SW 1271 (cell line): ENCODE measurements around the gene U2AF2.
A peak's percentile ranks its signal among the peaks of the same experiment; 100 is the strongest.

Experiments used
- DNase-seq, 2 experiments: peaks; one replicate each; lab custom pipeline; 2025; lab: John Stamatoyannopoulos, UW

U2AF2 gene

DNA sequence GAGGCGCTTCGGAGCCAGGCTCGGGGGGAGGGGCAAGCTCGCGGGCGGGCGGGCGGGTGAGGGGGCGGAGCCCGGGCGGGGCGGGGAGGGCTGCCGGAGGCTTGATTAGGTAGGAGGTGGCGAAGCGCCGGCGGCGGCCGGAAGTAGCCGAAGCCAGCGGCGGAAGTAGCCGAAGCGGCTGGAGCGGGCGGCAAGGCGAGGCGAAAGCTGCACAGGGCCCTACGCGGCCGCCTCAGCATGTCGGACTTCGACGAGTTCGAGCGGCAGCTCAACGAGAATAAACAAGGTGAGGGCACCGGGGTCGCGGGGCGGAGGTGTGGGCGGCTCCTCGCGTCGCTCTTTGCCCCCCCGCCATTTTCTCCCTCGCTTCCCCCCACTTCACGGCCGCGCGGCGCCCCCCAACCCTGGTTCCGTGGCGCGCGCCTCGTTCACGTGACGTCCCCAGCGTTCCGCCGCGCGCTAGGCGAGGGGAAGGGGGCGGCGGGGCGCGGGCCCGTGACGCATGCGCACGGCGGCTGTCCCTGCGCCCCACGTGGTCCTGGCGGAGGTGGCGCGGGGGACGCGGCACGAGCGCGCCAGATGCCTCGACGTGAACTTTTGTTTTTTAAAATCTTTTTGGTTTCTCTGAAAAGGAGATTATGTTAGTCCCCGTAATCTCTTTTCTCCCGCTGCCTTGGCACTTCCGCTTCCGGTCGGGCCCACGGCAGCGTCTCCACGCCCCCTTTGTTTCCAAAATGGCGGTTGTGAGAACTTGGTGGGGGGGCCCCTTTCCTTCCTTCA is at the start of gene U2AF2:
TSS of gene U2AF2 (plus strand) at position 168 of the 780 bp plus-strand sequence. CDS start at position 238, 70 bp downstream.
- peak; percentile 51 to 90 for DNase-seq

DNA sequence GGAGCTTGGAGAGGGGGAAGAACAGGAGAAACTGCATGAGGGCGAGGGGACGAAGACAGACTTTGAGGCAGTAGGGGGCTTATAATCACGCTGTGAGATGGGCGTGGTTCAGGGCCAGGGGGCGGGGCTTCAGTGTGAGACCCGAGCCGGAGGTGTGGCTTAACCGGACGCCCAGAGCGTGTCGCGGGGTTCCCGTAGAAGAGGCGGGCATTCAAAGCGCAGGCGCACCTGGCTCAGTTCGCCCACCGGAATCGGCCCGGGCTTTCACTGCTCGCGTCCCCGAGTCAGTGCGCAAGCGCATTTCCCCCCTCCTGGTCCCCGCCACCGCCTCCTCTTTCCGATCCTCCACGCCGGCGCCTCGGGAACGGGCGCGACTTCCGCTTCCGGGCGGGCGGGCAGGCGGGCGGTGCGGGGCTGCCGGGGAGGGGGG is 49.6 kb upstream of the U2AF2 start:
- peak; percentile 86 to 90 for DNase-seq

DNA sequence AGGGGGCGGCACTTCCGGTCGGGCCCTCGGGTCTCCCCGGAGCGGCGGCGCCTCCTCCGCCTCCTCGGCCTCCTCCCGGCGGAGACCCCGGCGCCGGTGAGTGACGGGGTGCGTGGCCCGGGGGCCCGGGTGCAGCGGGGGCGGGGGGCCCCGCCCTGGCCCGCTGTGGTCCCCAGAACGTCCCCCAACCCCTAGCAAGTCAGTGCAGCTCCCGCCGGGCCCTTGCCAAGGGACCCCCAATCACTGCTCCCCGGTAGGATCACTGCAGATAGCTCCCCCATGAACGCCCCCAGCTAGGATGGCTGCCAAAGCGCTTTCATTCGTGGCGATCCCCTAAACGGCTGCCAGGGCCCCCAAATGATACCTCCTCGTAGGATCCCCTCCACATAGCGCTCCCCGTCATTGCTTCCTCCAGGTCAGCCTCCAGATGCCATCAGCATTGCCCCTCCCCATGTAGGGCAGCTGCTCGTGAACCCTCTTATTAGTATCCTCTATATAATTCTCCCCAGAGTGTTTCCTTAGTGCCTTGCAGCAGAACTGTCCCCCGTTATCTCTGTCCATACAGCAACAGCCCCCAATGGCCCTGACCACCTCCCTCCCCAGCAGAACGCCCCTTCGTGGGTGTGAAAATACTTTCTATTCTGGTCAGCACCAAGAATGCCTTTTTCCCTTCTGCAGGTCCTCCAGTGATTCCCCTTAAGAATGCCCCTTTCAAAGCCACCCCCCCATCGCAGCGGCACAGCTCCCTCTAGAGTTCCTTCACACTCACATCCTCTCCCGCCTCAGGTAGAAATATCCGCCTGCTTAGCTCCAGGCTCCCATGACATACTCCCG is 49.0 kb upstream of the U2AF2 start, which contains the start of gene ZNF865:
TSS of gene ZNF865 (plus strand) at position 11 of the 834 bp plus-strand sequence. CDS start 7,972 bp downstream, outside the sequence.
- DNase-seq = peak in 1 of 2 experiments; percentile 79

DNA sequence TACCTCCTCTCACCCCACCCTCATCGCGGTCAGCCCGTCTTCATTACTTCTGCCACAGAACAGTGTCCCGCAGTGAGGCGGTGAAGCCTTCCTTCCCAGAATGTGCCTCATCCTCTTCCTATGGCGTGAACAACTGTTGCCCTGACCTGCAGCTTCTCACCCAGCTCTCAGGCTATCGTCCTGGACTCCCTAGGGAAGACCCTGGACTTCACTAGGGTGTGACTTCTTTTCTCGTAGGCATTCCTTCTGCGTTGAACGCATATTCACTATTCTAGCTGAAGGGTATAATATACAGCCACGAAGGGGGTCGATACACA is 48.4 kb upstream of the U2AF2 start:
- DNase-seq = no peak

DNA sequence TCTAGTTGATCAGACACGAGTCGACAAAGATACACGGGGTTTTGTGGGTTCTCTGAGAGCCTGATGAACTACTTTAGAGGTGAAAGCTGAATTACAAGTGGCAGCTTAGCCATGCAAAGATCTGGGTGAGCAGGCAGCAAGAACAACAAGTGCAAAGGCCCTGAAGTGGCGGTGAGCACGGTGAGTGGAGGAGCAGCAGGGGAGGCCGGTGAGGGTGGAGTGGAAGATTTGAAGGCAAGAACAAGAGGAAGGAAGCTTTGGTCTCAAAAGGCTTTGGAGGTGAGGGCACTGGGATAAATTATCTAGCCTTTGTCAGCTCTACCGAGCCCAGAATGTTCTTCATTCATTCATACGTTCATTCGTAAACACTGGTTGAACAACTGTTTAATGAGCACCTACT is 48.0 kb upstream of the U2AF2 start:
- no peak for DNase-seq

DNA sequence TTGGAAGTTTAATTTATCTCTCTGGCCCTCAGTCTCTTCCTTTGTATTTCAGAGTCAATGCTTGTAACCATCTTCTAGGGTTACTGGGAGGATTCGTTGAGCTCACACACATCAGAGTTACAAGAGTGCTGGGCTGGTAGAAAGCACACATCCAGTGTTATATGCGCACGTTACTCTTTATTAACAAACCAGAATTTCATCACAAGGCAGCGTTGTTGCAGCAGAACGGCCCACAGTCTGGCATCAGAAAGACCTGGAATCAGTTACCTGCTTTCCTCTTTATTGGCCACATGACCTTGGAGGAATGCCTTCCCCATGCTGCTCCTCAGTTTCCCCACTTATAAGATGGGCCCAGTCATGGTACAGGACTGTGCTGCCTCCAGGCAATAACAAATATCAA is 45.5 kb upstream of the U2AF2 start:
- DNase-seq = no peak

DNA sequence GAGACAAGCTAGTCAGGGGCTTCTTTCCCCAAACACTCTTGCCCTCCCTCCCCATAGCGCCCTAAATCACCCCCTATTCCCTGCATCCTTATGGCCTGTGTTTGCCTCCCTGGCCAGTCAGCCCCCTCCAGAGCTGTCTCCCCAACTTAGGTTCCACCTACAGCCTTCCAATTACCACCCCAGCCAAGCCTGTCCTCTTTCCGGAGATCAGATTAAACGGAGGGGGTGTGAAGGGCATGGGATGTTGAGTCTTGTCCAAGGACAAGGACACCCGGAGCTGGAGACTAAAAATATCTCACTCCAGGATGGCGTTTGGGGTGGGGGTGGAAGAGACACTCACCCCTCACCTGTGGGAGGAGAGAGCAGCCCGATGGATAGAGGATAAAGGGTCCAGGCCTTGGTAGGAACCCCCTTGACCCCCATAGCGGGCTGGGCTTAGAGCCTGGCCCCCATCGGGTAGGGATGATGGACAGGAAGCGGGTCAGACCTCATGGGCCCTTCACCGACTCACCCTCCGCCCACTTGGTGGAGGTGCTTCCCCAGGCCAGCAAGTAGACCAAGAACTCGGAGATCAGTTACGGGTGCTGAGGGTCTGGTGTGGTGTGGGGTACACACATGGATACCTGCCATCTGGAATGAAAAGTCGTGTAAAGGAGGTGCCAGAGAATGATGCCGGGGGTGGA is 43.4 kb upstream of the U2AF2 start:
- DNase-seq = no peak

DNA sequence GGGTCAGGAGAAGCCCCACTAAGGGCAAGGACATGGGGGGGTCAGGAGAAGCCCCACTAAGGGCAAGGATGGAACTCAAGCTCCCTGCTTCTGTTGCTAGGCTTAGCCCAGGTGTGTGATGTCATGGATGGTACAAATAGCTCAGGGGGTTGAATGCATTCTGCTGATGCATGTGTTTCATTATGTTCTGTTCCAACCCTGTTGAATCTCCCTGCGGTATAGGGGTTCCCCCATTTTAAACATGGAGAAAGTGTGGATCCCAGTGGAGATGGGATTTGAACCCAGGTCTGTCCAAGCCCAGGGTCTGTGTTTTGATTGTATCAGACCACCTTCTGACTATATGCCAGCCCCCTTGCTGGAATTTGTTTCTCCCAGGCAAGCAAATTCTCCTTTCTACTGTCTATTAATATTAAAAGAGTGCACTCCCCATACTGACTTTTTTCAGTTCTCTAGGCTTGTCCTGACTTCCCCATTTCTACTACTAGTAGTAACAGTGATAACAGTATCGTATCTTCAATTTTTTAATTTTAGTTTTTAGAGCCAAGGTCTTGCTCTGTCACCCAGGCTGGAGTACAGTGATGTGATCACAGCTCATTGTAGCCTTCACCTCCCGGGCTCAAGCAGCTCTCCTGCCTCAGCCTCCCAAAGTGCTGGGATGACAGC is 42.7 kb upstream of the U2AF2 start:
- DNase-seq = no peak

DNA sequence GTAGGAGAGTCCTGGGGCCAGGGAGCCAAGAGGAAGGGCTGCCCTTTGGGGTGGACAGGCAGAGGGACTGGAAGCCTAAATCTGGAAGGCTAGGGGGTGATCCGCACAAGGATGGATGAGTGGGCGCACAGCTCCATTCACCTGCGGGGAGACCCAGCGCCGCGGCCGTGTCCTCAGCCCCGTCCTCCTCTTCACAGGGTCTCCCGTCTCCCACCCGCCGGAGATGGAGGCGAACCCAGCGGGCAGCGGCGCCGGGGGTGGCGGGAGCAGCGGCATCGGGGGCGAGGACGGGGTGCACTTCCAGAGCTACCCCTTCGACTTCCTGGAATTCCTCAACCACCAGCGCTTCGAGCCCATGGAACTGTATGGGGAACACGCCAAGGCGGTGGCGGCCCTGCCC is 41.4 kb upstream of the U2AF2 start:
- no peak for DNase-seq

DNA sequence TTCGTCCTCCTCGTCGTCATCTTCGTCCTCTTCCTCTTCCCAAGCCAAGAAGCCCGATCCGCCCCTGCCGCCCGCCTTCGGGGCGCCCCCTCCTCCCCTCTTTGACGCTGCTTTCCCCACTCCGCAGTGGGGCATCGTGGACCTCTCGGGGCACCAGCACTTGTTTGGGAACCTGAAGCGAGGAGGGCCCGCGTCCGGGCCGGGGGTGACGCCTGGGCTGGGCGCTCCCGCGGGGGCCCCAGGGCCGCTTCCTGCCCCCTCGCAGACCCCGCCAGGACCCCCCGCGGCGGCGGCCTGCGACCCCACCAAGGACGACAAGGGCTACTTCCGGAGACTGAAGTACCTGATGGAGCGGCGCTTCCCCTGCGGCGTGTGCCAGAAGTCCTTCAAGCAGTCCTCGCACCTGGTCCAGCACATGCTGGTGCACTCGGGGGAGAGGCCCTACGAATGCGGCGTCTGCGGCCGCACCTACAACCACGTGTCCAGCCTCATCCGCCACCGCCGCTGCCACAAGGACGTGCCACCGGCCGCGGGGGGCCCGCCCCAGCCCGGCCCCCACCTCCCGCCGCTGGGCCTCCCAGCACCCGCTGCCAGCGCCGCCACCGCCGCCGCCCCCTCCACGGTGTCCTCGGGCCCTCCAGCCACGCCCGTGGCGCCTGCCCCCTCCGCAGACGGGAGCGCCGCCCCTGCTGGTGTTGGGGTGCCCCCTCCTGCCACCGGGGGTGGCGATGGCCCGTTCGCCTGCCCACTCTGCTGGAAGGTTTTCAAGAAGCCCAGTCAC is 40.7 kb upstream of the U2AF2 start:
- DNase-seq = no peak

DNA sequence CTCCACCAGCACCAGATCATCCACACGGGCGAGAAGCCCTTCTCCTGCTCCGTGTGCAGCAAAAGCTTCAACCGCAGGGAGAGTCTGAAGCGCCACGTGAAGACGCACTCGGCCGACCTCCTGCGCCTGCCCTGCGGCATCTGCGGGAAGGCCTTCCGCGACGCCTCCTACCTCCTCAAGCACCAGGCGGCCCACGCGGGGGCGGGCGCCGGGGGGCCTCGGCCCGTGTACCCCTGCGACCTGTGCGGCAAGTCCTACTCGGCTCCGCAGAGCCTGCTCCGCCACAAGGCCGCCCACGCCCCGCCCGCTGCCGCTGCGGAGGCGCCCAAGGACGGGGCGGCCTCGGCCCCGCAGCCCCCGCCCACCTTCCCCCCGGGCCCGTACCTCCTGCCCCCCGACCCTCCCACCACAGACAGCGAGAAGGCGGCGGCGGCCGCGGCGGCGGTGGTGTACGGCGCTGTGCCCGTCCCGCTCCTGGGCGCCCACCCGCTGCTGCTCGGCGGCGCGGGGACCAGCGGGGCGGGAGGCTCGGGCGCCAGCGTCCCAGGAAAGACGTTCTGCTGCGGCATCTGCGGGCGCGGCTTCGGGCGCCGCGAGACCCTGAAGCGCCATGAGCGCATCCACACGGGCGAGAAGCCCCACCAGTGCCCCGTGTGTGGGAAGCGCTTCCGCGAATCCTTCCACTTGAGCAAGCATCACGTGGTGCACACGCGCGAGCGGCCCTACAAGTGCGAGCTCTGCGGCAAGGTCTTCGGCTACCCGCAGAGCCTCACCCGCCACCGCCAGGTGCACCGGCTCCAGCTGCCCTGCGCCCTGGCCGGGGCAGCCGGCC is 39.9 kb upstream of the U2AF2 start:
- no peak for DNase-seq

DNA sequence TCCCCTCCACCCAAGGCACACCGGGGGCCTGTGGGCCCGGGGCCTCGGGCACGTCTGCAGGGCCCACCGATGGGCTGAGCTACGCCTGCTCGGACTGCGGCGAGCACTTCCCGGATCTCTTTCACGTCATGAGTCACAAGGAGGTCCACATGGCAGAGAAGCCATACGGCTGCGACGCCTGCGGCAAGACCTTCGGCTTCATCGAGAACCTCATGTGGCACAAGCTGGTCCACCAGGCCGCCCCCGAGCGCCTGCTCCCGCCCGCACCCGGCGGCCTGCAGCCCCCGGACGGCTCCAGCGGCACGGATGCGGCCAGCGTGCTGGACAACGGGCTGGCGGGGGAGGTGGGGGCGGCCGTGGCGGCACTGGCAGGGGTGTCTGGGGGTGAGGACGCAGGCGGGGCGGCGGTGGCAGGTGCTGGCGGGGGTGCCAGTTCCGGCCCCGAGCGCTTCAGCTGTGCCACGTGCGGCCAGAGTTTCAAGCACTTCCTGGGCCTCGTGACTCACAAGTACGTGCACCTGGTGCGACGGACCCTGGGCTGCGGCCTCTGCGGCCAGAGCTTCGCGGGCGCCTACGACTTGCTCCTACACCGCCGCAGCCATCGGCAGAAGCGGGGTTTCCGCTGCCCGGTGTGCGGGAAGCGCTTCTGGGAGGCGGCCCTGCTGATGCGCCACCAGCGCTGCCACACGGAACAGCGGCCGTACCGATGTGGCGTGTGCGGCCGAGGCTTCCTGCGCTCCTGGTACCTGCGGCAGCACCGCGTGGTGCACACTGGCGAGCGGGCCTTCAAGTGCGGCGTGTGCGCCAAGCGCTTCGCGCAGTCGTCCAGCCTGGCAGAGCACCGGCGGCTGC is 39.1 kb upstream of the U2AF2 start:
- DNase-seq = no peak

DNA sequence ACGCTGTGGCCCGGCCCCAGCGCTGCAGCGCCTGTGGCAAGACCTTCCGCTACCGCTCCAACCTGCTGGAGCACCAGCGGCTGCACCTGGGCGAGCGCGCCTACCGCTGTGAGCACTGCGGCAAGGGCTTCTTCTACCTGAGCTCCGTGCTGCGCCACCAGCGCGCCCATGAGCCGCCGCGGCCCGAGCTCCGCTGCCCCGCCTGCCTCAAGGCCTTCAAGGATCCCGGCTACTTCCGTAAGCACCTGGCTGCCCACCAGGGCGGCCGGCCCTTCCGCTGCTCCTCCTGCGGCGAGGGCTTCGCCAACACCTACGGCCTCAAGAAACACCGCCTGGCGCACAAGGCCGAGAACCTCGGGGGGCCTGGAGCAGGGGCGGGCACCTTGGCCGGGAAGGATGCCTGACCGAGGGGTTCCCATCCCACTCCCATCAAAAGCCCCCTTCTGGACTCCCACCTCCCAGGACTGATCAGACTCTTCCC is 38.4 kb upstream of the U2AF2 start:
- DNase-seq = no peak

DNA sequence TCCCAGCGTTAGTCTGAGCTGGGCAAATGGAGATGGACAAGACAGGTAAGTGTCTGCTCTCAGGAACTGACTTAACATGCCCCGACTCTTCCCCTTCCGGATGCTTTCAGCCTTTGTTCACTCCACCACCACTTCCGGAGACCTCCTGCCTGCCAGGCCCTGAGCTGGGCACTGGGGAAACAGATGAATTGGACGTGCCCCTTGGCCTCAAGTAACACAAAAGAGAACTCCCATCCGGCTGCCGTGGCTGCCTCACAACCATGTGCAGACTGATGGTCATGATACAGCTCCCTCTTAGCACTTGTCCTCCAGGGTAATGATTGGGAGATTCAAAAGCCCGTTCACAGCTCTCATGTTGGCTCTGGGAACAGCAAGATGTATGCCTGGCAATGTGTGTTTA is 37.4 kb upstream of the U2AF2 start:
- no peak for DNase-seq

DNA sequence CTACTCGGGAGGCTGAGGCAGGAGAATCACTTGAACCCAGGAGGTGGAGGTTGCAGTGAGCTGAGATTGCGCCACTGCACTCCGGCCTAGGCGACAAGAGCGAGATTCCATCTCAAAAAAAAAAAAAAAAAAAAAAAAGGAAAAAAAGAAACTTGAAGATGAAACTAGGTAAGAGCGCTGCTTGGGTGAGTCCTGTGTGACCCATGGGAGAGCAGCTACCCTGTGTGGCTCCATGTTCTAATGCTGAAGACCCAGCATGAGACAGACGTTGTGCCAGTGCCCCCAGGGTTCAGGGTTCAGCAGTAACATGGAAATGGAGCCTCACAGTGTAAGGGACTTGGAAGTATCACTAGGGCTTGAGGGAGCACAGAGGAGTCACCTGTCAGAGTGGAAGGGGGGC is 36.4 kb upstream of the U2AF2 start:
- DNase-seq = no peak

DNA sequence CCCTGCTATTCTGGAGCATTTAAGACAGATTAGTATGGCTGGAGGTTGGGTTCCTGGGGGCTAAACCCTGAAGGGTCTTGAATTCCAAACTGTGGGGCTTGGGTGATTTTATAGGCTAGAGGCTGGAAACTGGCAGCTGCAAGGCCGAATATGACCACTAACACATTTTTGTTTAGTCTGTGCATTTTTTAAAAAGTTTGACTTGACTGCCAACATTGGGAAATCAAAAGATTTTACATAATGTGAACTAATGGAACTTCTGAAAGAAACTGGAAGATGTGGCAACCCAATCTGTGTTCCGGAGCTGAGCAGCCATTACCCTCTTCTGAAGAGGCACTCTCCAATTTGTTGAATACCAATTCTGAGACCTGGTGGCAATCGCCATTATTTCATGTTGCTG is 35.5 kb upstream of the U2AF2 start:
- no peak for DNase-seq

DNA sequence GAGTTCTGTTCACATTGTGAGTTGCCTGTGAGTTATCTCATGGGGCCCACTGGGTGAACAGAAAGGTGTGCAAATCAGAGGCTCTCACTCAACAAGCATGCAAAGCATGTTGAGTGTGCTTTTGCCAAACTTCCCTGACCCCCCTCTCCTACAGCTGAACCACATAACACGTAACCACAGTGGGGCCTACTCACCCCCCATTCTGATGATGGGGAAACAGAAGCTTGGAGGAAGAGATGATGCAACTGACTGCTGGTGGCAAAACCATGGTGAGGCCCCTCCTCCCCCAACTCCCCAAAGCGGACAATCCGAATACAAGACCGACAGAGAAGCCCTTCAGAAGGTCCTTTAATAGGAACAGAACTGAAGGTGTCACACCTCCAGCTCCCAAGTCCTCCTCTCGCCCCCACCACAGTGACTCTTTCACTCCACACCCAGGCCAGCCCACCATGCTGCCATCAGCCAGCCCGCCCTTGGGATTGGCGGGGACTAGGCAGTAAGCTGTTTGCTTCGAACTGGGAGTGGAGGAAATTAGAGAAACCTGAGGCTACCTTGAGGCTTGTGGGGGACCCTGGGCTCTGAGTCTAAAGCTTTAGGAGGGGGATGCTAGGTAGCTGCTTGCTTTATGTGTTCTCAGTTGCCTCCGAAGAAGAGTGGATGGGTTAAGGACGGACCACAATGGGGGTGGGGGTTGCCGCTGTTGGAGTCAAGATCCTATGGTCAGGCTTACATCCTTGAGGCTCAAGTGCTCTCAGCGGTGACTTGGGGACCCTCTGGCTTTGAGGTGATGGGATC is 34.2 kb upstream of the U2AF2 start:
- no peak for DNase-seq

DNA sequence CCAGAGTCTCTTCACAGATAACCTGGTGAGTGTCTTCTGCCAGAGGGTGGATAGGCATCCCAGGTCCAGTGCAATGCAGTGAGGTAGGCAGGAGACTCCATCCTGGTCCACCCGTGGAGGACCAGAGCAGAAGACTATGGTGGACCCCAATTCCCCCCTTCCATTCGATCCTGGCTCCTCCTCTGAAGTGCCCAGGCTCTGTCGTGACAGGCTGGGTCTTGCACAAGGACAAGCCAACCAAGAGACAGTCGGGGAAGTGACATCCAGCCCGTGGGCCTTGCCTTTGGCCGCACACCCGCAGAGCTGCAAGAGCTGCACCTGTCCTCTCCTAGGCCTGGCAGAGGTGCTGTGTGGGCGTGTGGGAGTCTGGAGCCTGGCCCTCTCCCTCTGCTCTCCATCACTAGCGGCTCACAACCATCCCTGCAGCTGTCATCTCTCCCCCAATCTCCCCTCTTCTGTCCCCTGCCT is 33.6 kb upstream of the U2AF2 start:
- no peak for DNase-seq
